Endodermal cell (in vitro differentiated cells): Measurements from ENCODE around the gene MYO15B. TPM values are rescaled to one million over a fixed set of nuclear protein-coding genes. Genes with fewer than 3 reads are reported as not detected.

ENCODE experiments used
- DNase-seq: peaks from one replicate; pipeline ENCODE4 v3.0.0-alpha.2; 2017
- H3K27ac ChIP-seq: 2 replicates; pipeline ENCODE4 v1.5.1; 2013; ENCODE audit warnings: mild to moderate bottlenecking, low read depth, low read length, moderate library complexity
- H3K27me3 ChIP-seq: 2 replicates; pipeline ENCODE4 v1.6.1; 2013; ENCODE audit warnings: mild to moderate bottlenecking, low read length, moderate library complexity; ENCODE audit not compliant: insufficient read depth, control insufficient read depth, poor library complexity, severe bottlenecking
- H3K36me3 ChIP-seq: 2 replicates; pipeline ENCODE4 v1.7.0; 2013; ENCODE audit warnings: mild to moderate bottlenecking, low read length, moderate library complexity; ENCODE audit not compliant: control insufficient read depth, insufficient read depth
- H3K4me1 ChIP-seq: one replicate; pipeline ENCODE4 v1.7.0; 2013; ENCODE audit warnings: low read length; ENCODE audit not compliant: control insufficient read depth, insufficient read depth
- H3K4me3 ChIP-seq: 2 replicates; pipeline ENCODE4 v1.5.1; 2013; ENCODE audit warnings: mild to moderate bottlenecking, low read length, moderate library complexity
- H3K9ac ChIP-seq: 2 replicates; pipeline ENCODE4 v1.6.1; 2013; ENCODE audit warnings: mild to moderate bottlenecking, low read length, moderate library complexity; ENCODE audit not compliant: poor library complexity, severe bottlenecking; ENCODE audit errors: extremely low read depth
- H3K9me3 ChIP-seq: 2 replicates; pipeline ENCODE4 v1.6.1; 2013; ENCODE audit warnings: mild to moderate bottlenecking, low read length, moderate library complexity; ENCODE audit not compliant: control insufficient read depth
- H3K27ac Mint-ChIP-seq: 2 replicates; pipeline ENCODE4 v1.8.0; 2020; ENCODE audit warnings: mixed read lengths
- H3K27me3 Mint-ChIP-seq: 2 replicates; pipeline ENCODE4 v1.8.0; 2021; ENCODE audit warnings: mild to moderate bottlenecking, mixed read lengths; ENCODE audit not compliant: insufficient read depth
- H3K36me3 Mint-ChIP-seq: 2 replicates; pipeline ENCODE4 v1.8.0; 2020; ENCODE audit warnings: low read depth, mixed read lengths
- H3K4me1 Mint-ChIP-seq: 2 replicates; pipeline ENCODE4 v1.8.0; 2020; ENCODE audit warnings: mixed read lengths
- H3K4me3 Mint-ChIP-seq: 2 replicates; pipeline ENCODE4 v1.8.0; 2020; ENCODE audit warnings: mild to moderate bottlenecking, moderate library complexity, mixed read lengths
- H3K9me3 Mint-ChIP-seq: 2 replicates; pipeline ENCODE4 v1.8.0; 2020; ENCODE audit warnings: mild to moderate bottlenecking, mixed read lengths
- WGBS, 2 experiments: methylation state at CpG; one replicate each; pipeline versions ENCODE4 v1.1.5 to v1.1.7; 2013; ENCODE audit warnings: missing lambda C conversion rate in 2 of 2, mixed read lengths in 1 of 2; ENCODE audit not compliant: insufficient coverage in 1 of 2, insufficient read length in 1 of 2; 5-methylcytosine and 5-hydroxymethylcytosine counted together
- total RNA-seq, 2 donors: library from RNA; stranded (reverse); fragmentation: NEBNext Ultra II Directional in 1 of 2; extraction: Animal tissue kit (Norgen Biotek cat#: 25700) in 1 of 2; gene quantifications; 2 replicates in 1 of 2; 3 replicates in 1 of 2; pipeline ENCODE4 v1.2.1, GENCODE V29; 2021
- TF ChIP-seq, protein P1 (sequence below): fragments of 200-600 bp; sonication (generic); conservative IDR thresholded peaks from 2 replicates; pipeline ENCODE4 v1.5.0; 2021; ENCODE audit warnings: antibody characterized with exemption, mild to moderate bottlenecking

Gene MYO15B
- total RNA-seq, 2 donors from 2014 or later, result 89.0 to 123 TPM

DNA sequence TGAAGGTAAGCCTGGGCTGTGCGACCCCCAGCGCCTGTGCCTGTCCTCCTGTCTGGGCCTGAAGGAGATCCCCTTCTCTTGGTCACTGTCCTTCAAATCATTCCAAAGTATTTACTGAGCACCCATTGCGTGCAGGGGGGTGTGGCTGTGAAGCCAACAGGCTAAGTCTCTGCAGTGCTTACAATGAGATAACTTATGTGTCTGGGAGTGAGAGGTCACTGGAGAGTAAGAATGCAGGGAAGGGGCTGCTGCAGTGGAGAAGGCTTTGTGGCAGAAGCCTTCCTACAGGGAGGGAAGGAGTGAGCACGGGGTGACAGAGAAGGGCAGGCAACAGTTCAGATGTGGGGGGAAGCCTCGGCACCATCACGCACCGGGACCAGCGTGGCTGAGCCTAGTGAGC, 34.5 kb downstream of the MYO15B start:
- Mint-ChIP-seq H3K9me3 (no peaks in the 10 kb centered on the region), H3K36me3 (no peaks in the 10 kb centered on the region), H3K4me3 (no peak overlapping the region), H3K27me3 (peaks cover 3% of the 10 kb centered on the region), H3K27ac (no peak overlapping the region), H3K4me1 (peaks cover 6% of the 10 kb centered on the region)
- 86 to 93% methylated on average over 7 to 8 of the region's 8 CpGs for WGBS, 2 experiments
- peaks cover 7% of the 10 kb centered on the region for H3K4me1 ChIP-seq
- DNase-seq, result no peak
- no peaks in the 10 kb centered on the region for H3K9me3 ChIP-seq
- H3K4me3 ChIP-seq, result no peak overlapping the region
- H3K36me3 ChIP-seq, result no peaks in the 10 kb centered on the region
- TF ChIP-seq, protein P1, sequence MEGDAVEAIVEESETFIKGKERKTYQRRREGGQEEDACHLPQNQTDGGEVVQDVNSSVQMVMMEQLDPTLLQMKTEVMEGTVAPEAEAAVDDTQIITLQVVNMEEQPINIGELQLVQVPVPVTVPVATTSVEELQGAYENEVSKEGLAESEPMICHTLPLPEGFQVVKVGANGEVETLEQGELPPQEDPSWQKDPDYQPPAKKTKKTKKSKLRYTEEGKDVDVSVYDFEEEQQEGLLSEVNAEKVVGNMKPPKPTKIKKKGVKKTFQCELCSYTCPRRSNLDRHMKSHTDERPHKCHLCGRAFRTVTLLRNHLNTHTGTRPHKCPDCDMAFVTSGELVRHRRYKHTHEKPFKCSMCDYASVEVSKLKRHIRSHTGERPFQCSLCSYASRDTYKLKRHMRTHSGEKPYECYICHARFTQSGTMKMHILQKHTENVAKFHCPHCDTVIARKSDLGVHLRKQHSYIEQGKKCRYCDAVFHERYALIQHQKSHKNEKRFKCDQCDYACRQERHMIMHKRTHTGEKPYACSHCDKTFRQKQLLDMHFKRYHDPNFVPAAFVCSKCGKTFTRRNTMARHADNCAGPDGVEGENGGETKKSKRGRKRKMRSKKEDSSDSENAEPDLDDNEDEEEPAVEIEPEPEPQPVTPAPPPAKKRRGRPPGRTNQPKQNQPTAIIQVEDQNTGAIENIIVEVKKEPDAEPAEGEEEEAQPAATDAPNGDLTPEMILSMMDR, result no peak
- H3K27ac ChIP-seq, result no peak overlapping the region
- H3K27me3 ChIP-seq, result no peaks in the 10 kb centered on the region
- H3K9ac ChIP-seq, result no peak overlapping the region

GRCh38 chr17:75622771-75623273, 35.2 kb downstream of the MYO15B start:
- Mint-ChIP-seq H3K36me3 (no peaks in the 10 kb centered on the region), H3K9me3 (no peaks in the 10 kb centered on the region), H3K4me3 (no peak overlapping the region), H3K27ac (no peak overlapping the region), H3K4me1 (peaks cover 6% of the 10 kb centered on the region), H3K27me3 (peaks cover 3% of the 10 kb centered on the region)
- Histone ChIP-seq H3K4me3 (no peak overlapping the region), H3K27me3 (no peaks in the 10 kb centered on the region), H3K27ac (no peak overlapping the region), H3K9ac (no peak overlapping the region), H3K4me1 (peaks cover 7% of the 10 kb centered on the region), H3K36me3 (no peaks in the 10 kb centered on the region), H3K9me3 (no peaks in the 10 kb centered on the region)
- WGBS, 2 experiments, result 89 to 93% methylated on average over 15 of the region's 15 CpGs
- TF ChIP-seq, protein P1, result no peak
- DNase-seq, result no peak

GRCh38 chr17:75623386-75623785, 35.8 kb downstream of the MYO15B start:
- Mint-ChIP-seq H3K27ac (no peak overlapping the region), H3K36me3 (no peaks in the 10 kb centered on the region), H3K9me3 (no peaks in the 10 kb centered on the region), H3K4me3 (no peak overlapping the region), H3K4me1 (peaks cover 6% of the 10 kb centered on the region), H3K27me3 (peaks cover 3% of the 10 kb centered on the region)
- DNase-seq, result no peak
- TF ChIP-seq, protein P1, result no peak
- no peak overlapping the region for H3K4me3 ChIP-seq
- no peak overlapping the region for H3K9ac ChIP-seq
- no peaks in the 10 kb centered on the region for H3K36me3 ChIP-seq
- peaks cover 7% of the 10 kb centered on the region for H3K4me1 ChIP-seq
- 86 to 96% methylated on average over 8 to 9 of the region's 9 CpGs for WGBS, 2 experiments
- H3K9me3 ChIP-seq, result no peaks in the 10 kb centered on the region
- H3K27ac ChIP-seq, result no peak overlapping the region
- H3K27me3 ChIP-seq, result no peaks in the 10 kb centered on the region
